Type B pancreatic cell (in vitro differentiated cells): ENCODE data around the gene FZD1. TPM values are rescaled to one million over a fixed set of nuclear protein-coding genes. Genes with fewer than 3 reads are reported as not detected.

Experiments
- DNase-seq: peaks from one replicate; pipeline ENCODE4 v3.0.0; 2021; ENCODE audit warnings: mixed read lengths; ENCODE audit not compliant: unreplicated experiment; ENCODE audit errors: extremely low spot score
- H3K27ac Mint-ChIP-seq: 2 replicates; pipeline ENCODE4 v1.8.0; 2021; ENCODE audit warnings: mild to moderate bottlenecking, mixed read lengths
- H3K27me3 Mint-ChIP-seq: 2 replicates; pipeline ENCODE4 v1.8.0; 2021; ENCODE audit warnings: mixed read lengths
- H3K36me3 Mint-ChIP-seq: 2 replicates; pipeline ENCODE4 v1.8.0; 2021; ENCODE audit warnings: mixed read lengths
- H3K4me1 Mint-ChIP-seq: one replicate; pipeline ENCODE4 v1.8.0; 2021; ENCODE audit warnings: mixed read lengths; ENCODE audit not compliant: unreplicated experiment
- H3K4me3 Mint-ChIP-seq: 2 replicates; pipeline ENCODE4 v1.8.0; 2021; ENCODE audit warnings: mild to moderate bottlenecking, mixed read lengths
- H3K9me3 Mint-ChIP-seq: 2 replicates; pipeline ENCODE4 v1.8.0; 2021; ENCODE audit warnings: mixed read lengths
- CTCF ChIP-seq: fragments of 200-600 bp; sonication (generic); conservative IDR thresholded peaks from 2 replicates; pipeline ENCODE4 v1.5.0; 2021; ENCODE audit warnings: antibody characterized with exemption, mild to moderate bottlenecking
- long read RNA-seq: library from polyadenylated mRNA; unstranded; transcript quantifications from one replicate; pipeline ENCODE4 v2.0.0, GENCODE V29; 2020
- total RNA-seq: library from RNA; stranded (reverse); gene quantifications from 2 replicates; pipeline ENCODE4 v1.2.1, GENCODE V29; 2021; ENCODE audit warnings: low replicate concordance

Gene FZD1
- 20.9 and 23.8 TPM in 2 replicates for total RNA-seq
- long read RNA-seq, full-length matches to known transcripts = 14 of 14 reads
- long read RNA-seq, partial matches to known transcripts = 0 of 14 reads
- long read RNA-seq, other reads (novel, unspliced or antisense) = 0 of 14 reads

- Mint-ChIP-seq H3K36me3 (peaks cover 18% of the 10 kb centered on the region), H3K27me3 (peaks cover 37% of the 10 kb centered on the region), H3K27ac (peak within 1 kb of the TSS; percentile 96), H3K4me1 (peaks cover 23% of the 10 kb centered on the region), H3K9me3 (no peaks in the 10 kb centered on the region), H3K4me3 (peak within 1 kb of the TSS; percentile 97)
- TF ChIP-seq CTCF = peak; percentile 36
- peak; percentile 98 for DNase-seq
Observed at GRCh38 chr7:91264046-91264923, at the start of gene FZD1. TSS of gene FZD1 (plus strand) at chr7:91264433. CDS start at chr7:91264881, 448 bp downstream.

- peaks cover 4% of the 10 kb centered on the region for H3K4me1 Mint-ChIP-seq
- no peak for DNase-seq
- no peak overlapping the region for H3K27ac Mint-ChIP-seq
- TF ChIP-seq CTCF = no peak
- no peak overlapping the region for H3K4me3 Mint-ChIP-seq
- H3K9me3 Mint-ChIP-seq = no peaks in the 10 kb centered on the region
- peaks cover 3% of the 10 kb centered on the region for H3K27me3 Mint-ChIP-seq
- no peaks in the 10 kb centered on the region for H3K36me3 Mint-ChIP-seq
Observed at GRCh38 chr7:91226411-91226810, 37.8 kb upstream of the FZD1 start.

GRCh38 chr7:91228327-91228726, 35.9 kb upstream of the FZD1 start:
- Mint-ChIP-seq H3K4me3 (no peak overlapping the region), H3K27me3 (peaks cover 3% of the 10 kb centered on the region), H3K36me3 (no peaks in the 10 kb centered on the region), H3K27ac (no peak overlapping the region), H3K9me3 (no peaks in the 10 kb centered on the region), H3K4me1 (peaks cover 8% of the 10 kb centered on the region)
- TF ChIP-seq CTCF = no peak
- no peak for DNase-seq

GRCh38 chr7:91228927-91229558, 35.2 kb upstream of the FZD1 start:
- Mint-ChIP-seq H3K27me3 (peaks cover 3% of the 10 kb centered on the region), H3K4me3 (no peak overlapping the region), H3K36me3 (no peaks in the 10 kb centered on the region), H3K27ac (no peak overlapping the region), H3K9me3 (no peaks in the 10 kb centered on the region), H3K4me1 (peaks cover 11% of the 10 kb centered on the region)
- DNase-seq = no peak
- no peak for TF ChIP-seq CTCF

- peaks cover 11% of the 10 kb centered on the region for H3K4me1 Mint-ChIP-seq
- H3K4me3 Mint-ChIP-seq = no peak overlapping the region
- no peaks in the 10 kb centered on the region for H3K36me3 Mint-ChIP-seq
Observed at GRCh38 chr7:91230100-91230499, 34.1 kb upstream of the FZD1 start.

More at GRCh38 chr7:91230100-91230499, 34.1 kb upstream of the FZD1 start:
- H3K27me3 Mint-ChIP-seq = peaks cover 3% of the 10 kb centered on the region
- H3K9me3 Mint-ChIP-seq = no peaks in the 10 kb centered on the region
- no peak for DNase-seq
- no peak for TF ChIP-seq CTCF
- no peak overlapping the region for H3K27ac Mint-ChIP-seq
